ENCODE measurements around the gene GCA.

Gene GCA

GRCh38 chr2:162301877-162302276, 42.1 kb upstream of the GCA start:
- no peak for DNase-seq (ENCODE audit: low read depth)
- H3K4me3 ChIP-seq (replicated peaks; ENCODE audit: low read depth, low read length) = no peak overlapping the region
- TF ChIP-seq CTCF (IDR thresholded peaks at IDR 0.05; ENCODE audit: low read length, missing control alignments) = no peak

GRCh38 chr2:162305901-162306300, 38.0 kb upstream of the GCA start:
- TF ChIP-seq CTCF (IDR thresholded peaks at IDR 0.05; ENCODE audit: low read length, missing control alignments) = no peak
- no peak for DNase-seq (ENCODE audit: low read depth)

GRCh38 chr2:162308747-162309503, 35.0 kb upstream of the GCA start:
- no peak overlapping the region for H3K4me3 ChIP-seq (replicated peaks; ENCODE audit: low read depth, low read length)
- no peak for DNase-seq (ENCODE audit: low read depth)
- no peak for TF ChIP-seq CTCF (IDR thresholded peaks at IDR 0.05; ENCODE audit: low read length, missing control alignments)

More at GRCh38 chr2:162305901-162306300, 38.0 kb upstream of the GCA start:
- H3K4me3 ChIP-seq (replicated peaks; ENCODE audit: low read depth, low read length) = no peak overlapping the region

- no peak for DNase-seq (ENCODE audit: low read depth)
- no peak for TF ChIP-seq CTCF (IDR thresholded peaks at IDR 0.05; ENCODE audit: low read length, missing control alignments)
- no peak overlapping the region for H3K4me3 ChIP-seq (replicated peaks; ENCODE audit: low read depth, low read length)
Observed at GRCh38 chr2:162312853-162313252, 31.1 kb upstream of the GCA start.

- no peak for TF ChIP-seq CTCF (IDR thresholded peaks at IDR 0.05; ENCODE audit: low read length, missing control alignments)
- no peak for DNase-seq (ENCODE audit: low read depth)
- H3K4me3 ChIP-seq (replicated peaks; ENCODE audit: low read depth, low read length) = no peak overlapping the region
Observed at GRCh38 chr2:162315938-162316337, 28.0 kb upstream of the GCA start.

GRCh38 chr2:162316590-162316989, 27.3 kb upstream of the GCA start:
- DNase-seq (ENCODE audit: low read depth) = no peak
- no peak overlapping the region for H3K4me3 ChIP-seq (replicated peaks; ENCODE audit: low read depth, low read length)
- no peak for TF ChIP-seq CTCF (IDR thresholded peaks at IDR 0.05; ENCODE audit: low read length, missing control alignments)

Data from fibroblast of pulmonary artery (primary cell).